GM06990 (cell line): ENCODE results near the gene GRIK3.

Experiments used
- DNase-seq: peaks from one replicate; pipeline ENCODE4 v3.0.0-alpha.2; 2011; ENCODE audit not compliant: insufficient read length; ENCODE audit errors: extremely low read depth
- H3K27me3 ChIP-seq: replicated peaks from 2 replicates; pipeline ENCODE4 v1.6.0; 2011; ENCODE audit warnings: low read length; ENCODE audit not compliant: control insufficient read depth, insufficient read depth
- H3K36me3 ChIP-seq: 2 replicates; pipeline ENCODE4 v1.5.1; 2011; ENCODE audit warnings: low read length; ENCODE audit not compliant: control insufficient read depth, insufficient read depth
- H3K4me3 ChIP-seq: replicated peaks from 2 replicates; pipeline ENCODE4 v1.5.1; 2011; ENCODE audit warnings: low read depth, mild to moderate bottlenecking, control low read depth, low read length
- CTCF ChIP-seq: IDR thresholded peaks from 2 replicates; pipeline ENCODE4 v1.5.1; 2011; ENCODE audit warnings: low read length, control low read depth, mild to moderate bottlenecking, inconsistent platforms; ENCODE audit not compliant: insufficient read depth, poor library complexity, severe bottlenecking

Gene GRIK3

GRCh38 chr1:36804669-36805314, 229.5 kb downstream of the GRIK3 start:
- no peaks in the 10 kb centered on the region; the same call in 1 of the 2 replicates for H3K27me3 ChIP-seq
- TF ChIP-seq CTCF: no peak

DNA sequence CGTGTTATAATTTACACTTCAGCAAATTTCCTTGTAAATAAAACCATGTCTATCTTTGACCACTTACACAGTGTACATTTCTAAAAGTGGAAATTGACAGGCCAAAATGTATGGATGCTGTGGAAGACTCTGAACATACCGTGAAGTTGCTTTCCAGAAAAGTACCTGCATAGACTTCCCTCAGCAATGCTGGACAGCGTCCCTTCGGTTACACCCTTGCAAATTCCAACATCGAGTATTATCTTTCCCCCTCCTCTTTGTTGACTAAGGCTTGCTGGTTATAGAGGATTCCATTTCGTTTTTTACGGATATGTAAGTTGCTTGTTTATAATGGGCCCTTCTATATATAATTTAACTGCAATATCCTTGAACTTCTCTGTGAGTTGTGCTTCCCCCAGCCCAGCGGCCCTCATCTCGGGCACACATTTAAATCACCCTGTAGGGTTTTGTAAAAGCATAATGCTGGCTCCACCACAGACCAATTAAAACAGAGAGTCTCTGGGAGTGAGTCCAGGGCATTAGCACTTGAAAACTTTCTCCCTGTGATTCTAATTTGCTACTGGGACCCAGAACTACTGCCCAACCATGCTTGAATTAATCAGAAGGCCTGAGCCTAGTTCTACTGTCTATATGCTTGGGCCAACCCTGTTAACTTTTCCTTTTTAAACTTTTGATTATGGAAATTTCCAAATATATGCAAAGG, 230.3 kb downstream of the GRIK3 start:
- H3K36me3 ChIP-seq: no peaks in the 10 kb centered on the region
- DNase-seq: no peak
- TF ChIP-seq CTCF: no peak
- H3K27me3 ChIP-seq: no peaks in the 10 kb centered on the region; the same call in 1 of the 2 replicates
- H3K4me3 ChIP-seq: no peak overlapping the region

More at GRCh38 chr1:36804669-36805314, 229.5 kb downstream of the GRIK3 start:
- H3K36me3 ChIP-seq: no peaks in the 10 kb centered on the region
- no peak for DNase-seq
- no peak overlapping the region for H3K4me3 ChIP-seq

- no peaks in the 10 kb centered on the region for H3K36me3 ChIP-seq
- TF ChIP-seq CTCF: no peak
- DNase-seq: no peak
- no peak overlapping the region for H3K4me3 ChIP-seq
- H3K27me3 ChIP-seq: no peaks in the 10 kb centered on the region; the same call in 1 of the 2 replicates
Observed at GRCh38 chr1:36802018-36802417, 232.3 kb downstream of the GRIK3 start.

- Histone ChIP-seq H3K4me3 (no peak overlapping the region), H3K36me3 (no peaks in the 10 kb centered on the region), H3K27me3 (no peaks in the 10 kb centered on the region; the same call in 1 of the 2 replicates)
- no peak for TF ChIP-seq CTCF
- DNase-seq: no peak
Observed at GRCh38 chr1:36797761-36798160, 236.6 kb downstream of the GRIK3 start.

DNA sequence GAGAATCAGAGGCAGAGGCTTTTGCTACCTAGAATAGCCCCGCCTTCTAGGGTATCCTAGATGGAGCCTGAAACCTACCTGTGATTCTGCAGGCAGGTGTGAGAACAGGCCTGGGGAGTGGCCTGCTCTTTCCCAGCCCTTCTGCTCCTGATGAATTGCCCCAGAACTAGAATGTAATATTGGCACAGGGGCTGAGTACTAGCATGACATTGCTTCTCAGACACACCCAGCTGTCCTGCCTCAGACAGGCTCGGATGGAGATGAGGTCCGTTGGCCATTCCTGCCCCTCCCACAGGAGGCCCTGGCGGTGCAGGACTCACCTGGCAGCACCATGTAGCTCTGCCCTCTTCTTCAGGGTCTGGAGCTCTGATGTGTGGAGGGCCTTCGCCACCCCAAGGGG, 237.6 kb downstream of the GRIK3 start:
- no peak overlapping the region for H3K4me3 ChIP-seq
- no peaks in the 10 kb centered on the region; the same call in 1 of the 2 replicates for H3K27me3 ChIP-seq
- no peaks in the 10 kb centered on the region for H3K36me3 ChIP-seq
- TF ChIP-seq CTCF: no peak
- DNase-seq: no peak
